Neural cell (in vitro differentiated cells): ENCODE data around the gene ERFL. TPM values are rescaled to one million over a fixed set of nuclear protein-coding genes. Genes with fewer than 3 reads are reported as not detected.
A peak's percentile ranks its signal among the peaks of the same experiment; 100 is the strongest.

Source experiments
- H2AFZ ChIP-seq: fragments of 200-600, 300-800 bp; sonication (generic), shearing (Covaris generic); 2 replicates; pipeline ENCODE4 v1.6.0; 2014; ENCODE audit warnings: low read depth, mild to moderate bottlenecking, antibody characterized with exemption, low read length, moderate library complexity
- H3F3A ChIP-seq: fragments of 200-600 bp; shearing (Covaris generic); 2 replicates; pipeline ENCODE4 v1.6.1; 2016; ENCODE audit warnings: mild to moderate bottlenecking, moderate library complexity, mixed read lengths, antibody characterized with exemption, low read length; ENCODE audit not compliant: insufficient read depth, poor library complexity, severe bottlenecking
- H3K27ac ChIP-seq: fragments of 200-600, 300-800 bp; sonication (generic), shearing (Covaris generic); 2 replicates; pipeline ENCODE4 v1.5.1; 2014; ENCODE audit warnings: mild to moderate bottlenecking, low read length, moderate library complexity
- H3K27me3 ChIP-seq: fragments of 300-800, 200-600 bp; sonication (generic), shearing (Covaris generic); 2 replicates; pipeline ENCODE4 v1.6.0; 2014; ENCODE audit warnings: mild to moderate bottlenecking, low read depth, low read length, moderate library complexity; ENCODE audit not compliant: insufficient read depth
- H3K36me3 ChIP-seq: fragments of 300-800, 200-600 bp; sonication (generic), shearing (Covaris generic); 2 replicates; pipeline ENCODE4 v1.5.1; 2014; ENCODE audit warnings: mild to moderate bottlenecking, antibody characterized with exemption, low read length, moderate library complexity; ENCODE audit not compliant: insufficient read depth
- H3K4me2 ChIP-seq: fragments of 300-800, 200-600 bp; sonication (generic), shearing (Covaris generic); 2 replicates; pipeline ENCODE4 v1.6.0; 2014; ENCODE audit warnings: mild to moderate bottlenecking, low read length
- H3K4me3 ChIP-seq: fragments of 300-800, 200-600 bp; sonication (generic), shearing (Covaris generic); 2 replicates; pipeline ENCODE4 v1.5.1; 2014; ENCODE audit warnings: mild to moderate bottlenecking, low read length, moderate library complexity
- H3K79me2 ChIP-seq: fragments of 200-600 bp; shearing (Covaris generic); replicated peaks from 2 replicates; pipeline ENCODE4 v1.6.0; 2014; ENCODE audit warnings: mild to moderate bottlenecking, low read length, moderate library complexity; ENCODE audit not compliant: insufficient read depth
- H3K9ac ChIP-seq: fragments of 300-800, 200-600 bp; sonication (generic), shearing (Covaris generic); 2 replicates; pipeline ENCODE4 v1.6.1; 2016; ENCODE audit warnings: mild to moderate bottlenecking, low read length, mixed read lengths
- H3K9me2 ChIP-seq: fragments of 200-600 bp; shearing (Covaris generic); 2 replicates; pipeline ENCODE4 v1.6.1; 2016; ENCODE audit warnings: mild to moderate bottlenecking, low read length, mixed read lengths; ENCODE audit not compliant: insufficient read depth
- H3K9me3 ChIP-seq: fragments of 200-600, 300-800 bp; sonication (generic), shearing (Covaris generic); 2 replicates; pipeline ENCODE4 v1.6.1; 2016; ENCODE audit warnings: mild to moderate bottlenecking, mixed run types, low read length, moderate library complexity, mixed read lengths
- H4K20me1 ChIP-seq: fragments of 200-600 bp; shearing (Covaris generic); 2 replicates; pipeline ENCODE4 v1.6.1; 2016; ENCODE audit warnings: mild to moderate bottlenecking, mixed run types; ENCODE audit not compliant: insufficient read depth
- EP300 ChIP-seq: fragments of 450-650 bp; conservative IDR thresholded peaks from 2 replicates; pipeline ENCODE4 v1.6.1; 2014; ENCODE audit warnings: antibody characterized with exemption, mild to moderate bottlenecking, moderate library complexity; ENCODE audit not compliant: poor library complexity, severe bottlenecking
- EZH2 ChIP-seq: fragments of 200-600, 300-800 bp; shearing (Covaris generic), sonication (generic); IDR thresholded peaks from 2 replicates; pipeline ENCODE4 v1.6.1; 2014; ENCODE audit warnings: antibody characterized with exemption, low read length, borderline replicate concordance, mild to moderate bottlenecking; ENCODE audit not compliant: insufficient read depth, poor library complexity, severe bottlenecking
- MXI1 ChIP-seq: fragments of 450-650 bp; conservative IDR thresholded peaks from 2 replicates; pipeline ENCODE4 v1.6.1; 2014; ENCODE audit warnings: antibody characterized with exemption, mild to moderate bottlenecking; ENCODE audit not compliant: poor library complexity, severe bottlenecking
- POLR2AphosphoS5 ChIP-seq: IDR thresholded peaks from 2 replicates; pipeline ENCODE4 v1.6.1; 2012
- RAD21 ChIP-seq: fragments of 450-650 bp; conservative IDR thresholded peaks from 2 replicates; pipeline ENCODE4 v1.6.1; 2014; ENCODE audit warnings: antibody characterized with exemption, mild to moderate bottlenecking, moderate library complexity
- SMC3 ChIP-seq: fragments of 450-650 bp; conservative IDR thresholded peaks from 2 replicates; pipeline ENCODE4 v1.6.1; 2014; ENCODE audit warnings: antibody characterized with exemption, mild to moderate bottlenecking, moderate library complexity; ENCODE audit not compliant: poor library complexity
- TAF1 ChIP-seq: IDR thresholded peaks from 2 replicates; pipeline ENCODE4 v1.6.1; 2012; ENCODE audit warnings: low read depth
- polyA plus RNA-seq: library from polyadenylated mRNA; depleted of rRNA; stranded (reverse); fragments of >200 nt; gene quantifications from 2 replicates; pipeline ENCODE4 v1.2.3, GENCODE V29; 2014
- TF ChIP-seq, protein P1 (sequence below): fragments of 450-650 bp; IDR thresholded peaks from 2 replicates; pipeline ENCODE4 v1.5.1; 2014; ENCODE audit warnings: antibody characterized with exemption, mild to moderate bottlenecking, moderate library complexity; ENCODE audit not compliant: poor library complexity, severe bottlenecking
- TF ChIP-seq, protein P2 (sequence below): IDR thresholded peaks from 2 replicates; pipeline ENCODE4 v1.6.1; 2012; ENCODE audit warnings: borderline replicate concordance

Gene ERFL
- polyA plus RNA-seq, 1 donor from 2014 or later = 0.31 TPM

DNA sequence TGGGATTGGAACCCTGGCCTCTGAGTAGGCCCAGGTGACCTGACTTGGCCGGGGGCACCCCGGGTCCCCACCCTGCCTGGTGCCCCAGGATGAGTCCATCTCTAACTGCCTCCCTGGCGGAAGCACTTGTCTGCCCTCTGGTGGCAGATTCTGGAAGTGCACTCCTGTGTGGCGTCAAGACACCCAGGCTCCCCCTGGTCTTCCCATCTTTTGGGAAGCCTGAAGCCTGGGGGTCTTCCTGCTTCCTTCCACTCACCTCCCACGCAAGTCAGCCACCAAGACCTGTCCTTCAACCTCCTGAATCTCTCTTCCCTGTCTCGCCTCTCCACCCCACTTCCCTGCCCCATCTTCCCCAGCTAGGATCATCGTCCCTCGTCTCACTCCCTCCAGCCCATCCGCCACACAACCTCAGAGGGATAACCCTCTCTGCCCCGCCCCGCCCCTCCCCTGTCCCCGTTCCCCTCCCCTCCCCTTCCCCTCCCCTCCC, 23.5 kb upstream of the ERFL start:
- Histone ChIP-seq H3K9me3 (no peaks in the 10 kb centered on the region), H3K9me2 (no peaks in the 10 kb centered on the region), H2AFZ (no peak overlapping the region), H3K27ac (no peak overlapping the region), H3K36me3 (no peaks in the 10 kb centered on the region), H4K20me1 (no peaks in the 10 kb centered on the region), H3K79me2 (no peaks in the 10 kb centered on the region), H3K9ac (no peak overlapping the region), H3F3A (no peaks in the 10 kb centered on the region), H3K4me2 (no peak overlapping the region), H3K27me3 (no peaks in the 10 kb centered on the region), H3K4me3 (no peak overlapping the region)
- TF ChIP-seq TAF1 (peak; percentile 1), EZH2 (no peak), SMC3 (peak; percentile 72), RAD21 (peak; percentile 69)
- TF ChIP-seq, protein P1, sequence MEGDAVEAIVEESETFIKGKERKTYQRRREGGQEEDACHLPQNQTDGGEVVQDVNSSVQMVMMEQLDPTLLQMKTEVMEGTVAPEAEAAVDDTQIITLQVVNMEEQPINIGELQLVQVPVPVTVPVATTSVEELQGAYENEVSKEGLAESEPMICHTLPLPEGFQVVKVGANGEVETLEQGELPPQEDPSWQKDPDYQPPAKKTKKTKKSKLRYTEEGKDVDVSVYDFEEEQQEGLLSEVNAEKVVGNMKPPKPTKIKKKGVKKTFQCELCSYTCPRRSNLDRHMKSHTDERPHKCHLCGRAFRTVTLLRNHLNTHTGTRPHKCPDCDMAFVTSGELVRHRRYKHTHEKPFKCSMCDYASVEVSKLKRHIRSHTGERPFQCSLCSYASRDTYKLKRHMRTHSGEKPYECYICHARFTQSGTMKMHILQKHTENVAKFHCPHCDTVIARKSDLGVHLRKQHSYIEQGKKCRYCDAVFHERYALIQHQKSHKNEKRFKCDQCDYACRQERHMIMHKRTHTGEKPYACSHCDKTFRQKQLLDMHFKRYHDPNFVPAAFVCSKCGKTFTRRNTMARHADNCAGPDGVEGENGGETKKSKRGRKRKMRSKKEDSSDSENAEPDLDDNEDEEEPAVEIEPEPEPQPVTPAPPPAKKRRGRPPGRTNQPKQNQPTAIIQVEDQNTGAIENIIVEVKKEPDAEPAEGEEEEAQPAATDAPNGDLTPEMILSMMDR = peak; percentile 83

DNA sequence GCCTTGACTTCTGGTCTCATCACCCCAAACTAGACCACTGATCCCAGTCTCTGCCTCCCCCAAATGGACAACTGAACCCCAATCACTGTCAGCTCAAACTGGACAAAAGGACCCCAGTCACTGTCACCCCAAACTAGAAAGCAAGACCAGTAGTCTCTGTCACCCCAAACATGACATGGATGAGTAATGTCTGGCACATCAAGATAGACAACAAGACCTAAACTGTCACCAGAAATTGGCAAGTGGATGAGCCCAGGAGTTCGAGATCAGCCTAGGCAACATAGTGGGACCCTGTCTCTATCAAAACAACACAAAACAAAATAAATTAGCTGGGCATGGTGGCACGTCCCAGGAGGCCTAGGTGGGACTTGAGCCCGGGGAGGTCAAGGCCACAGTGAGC, 18.8 kb upstream of the ERFL start:
- no peak overlapping the region for H3K4me2 ChIP-seq
- H4K20me1 ChIP-seq = no peaks in the 10 kb centered on the region
- no peaks in the 10 kb centered on the region for H3F3A ChIP-seq
- H3K9me3 ChIP-seq = no peaks in the 10 kb centered on the region
- TF ChIP-seq MXI1 (no peak), RAD21 (no peak), SMC3 (no peak), EP300 (no peak), TAF1 (no peak), POLR2AphosphoS5 (no peak), EZH2 (no peak)
- TF ChIP-seq, protein P2, sequence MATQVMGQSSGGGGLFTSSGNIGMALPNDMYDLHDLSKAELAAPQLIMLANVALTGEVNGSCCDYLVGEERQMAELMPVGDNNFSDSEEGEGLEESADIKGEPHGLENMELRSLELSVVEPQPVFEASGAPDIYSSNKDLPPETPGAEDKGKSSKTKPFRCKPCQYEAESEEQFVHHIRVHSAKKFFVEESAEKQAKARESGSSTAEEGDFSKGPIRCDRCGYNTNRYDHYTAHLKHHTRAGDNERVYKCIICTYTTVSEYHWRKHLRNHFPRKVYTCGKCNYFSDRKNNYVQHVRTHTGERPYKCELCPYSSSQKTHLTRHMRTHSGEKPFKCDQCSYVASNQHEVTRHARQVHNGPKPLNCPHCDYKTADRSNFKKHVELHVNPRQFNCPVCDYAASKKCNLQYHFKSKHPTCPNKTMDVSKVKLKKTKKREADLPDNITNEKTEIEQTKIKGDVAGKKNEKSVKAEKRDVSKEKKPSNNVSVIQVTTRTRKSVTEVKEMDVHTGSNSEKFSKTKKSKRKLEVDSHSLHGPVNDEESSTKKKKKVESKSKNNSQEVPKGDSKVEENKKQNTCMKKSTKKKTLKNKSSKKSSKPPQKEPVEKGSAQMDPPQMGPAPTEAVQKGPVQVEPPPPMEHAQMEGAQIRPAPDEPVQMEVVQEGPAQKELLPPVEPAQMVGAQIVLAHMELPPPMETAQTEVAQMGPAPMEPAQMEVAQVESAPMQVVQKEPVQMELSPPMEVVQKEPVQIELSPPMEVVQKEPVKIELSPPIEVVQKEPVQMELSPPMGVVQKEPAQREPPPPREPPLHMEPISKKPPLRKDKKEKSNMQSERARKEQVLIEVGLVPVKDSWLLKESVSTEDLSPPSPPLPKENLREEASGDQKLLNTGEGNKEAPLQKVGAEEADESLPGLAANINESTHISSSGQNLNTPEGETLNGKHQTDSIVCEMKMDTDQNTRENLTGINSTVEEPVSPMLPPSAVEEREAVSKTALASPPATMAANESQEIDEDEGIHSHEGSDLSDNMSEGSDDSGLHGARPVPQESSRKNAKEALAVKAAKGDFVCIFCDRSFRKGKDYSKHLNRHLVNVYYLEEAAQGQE = no peak
- TF ChIP-seq, protein P1 = no peak
- no peak overlapping the region for H3K9ac ChIP-seq
- H2AFZ ChIP-seq = no peak overlapping the region
- no peaks in the 10 kb centered on the region for H3K27me3 ChIP-seq
- no peaks in the 10 kb centered on the region for H3K36me3 ChIP-seq
- no peaks in the 10 kb centered on the region for H3K9me2 ChIP-seq
- H3K27ac ChIP-seq = no peak overlapping the region
- H3K79me2 ChIP-seq = no peaks in the 10 kb centered on the region
- H3K4me3 ChIP-seq = no peak overlapping the region
